Brain microvascular endothelial cell (primary cell): Measurements from ENCODE around the gene SLC2A9.

Experiments
- DNase-seq: peaks from one replicate; pipeline ENCODE4 v3.0.0-alpha.2; 2020
- H3K27ac ChIP-seq: fragments of 250-450 bp; sonication (Bioruptor Pico); 2 replicates; pipeline ENCODE4 v1.5.1; 2020; ENCODE audit warnings: mild to moderate bottlenecking, moderate library complexity
- H3K27me3 ChIP-seq: fragments of 250-450 bp; sonication (Bioruptor Pico); replicated peaks from 2 replicates; pipeline ENCODE4 v1.5.1; 2020; ENCODE audit warnings: mild to moderate bottlenecking
- H3K36me3 ChIP-seq: fragments of 250-450 bp; sonication (Bioruptor Pico); replicated peaks from 2 replicates; pipeline ENCODE4 v1.5.1; 2020; ENCODE audit warnings: mild to moderate bottlenecking
- H3K4me3 ChIP-seq: 2 replicates; pipeline ENCODE4 v1.5.1; 2011; ENCODE audit warnings: low read depth, mild to moderate bottlenecking, control low read depth, low read length, moderate library complexity
- CTCF ChIP-seq: IDR thresholded peaks from 2 replicates; pipeline ENCODE4 v1.5.1; 2011; ENCODE audit warnings: low read depth, mild to moderate bottlenecking, moderate library complexity, low read length, control low read depth, inconsistent platforms; ENCODE audit errors: missing control alignments
- in situ Hi-C: cut with HindIII; loops from 2 replicates; pipeline ENCODE4 v1.10.0; 2017; ENCODE audit warnings: low sequenced_read_pairs, low pct_ligation_motif_present

SLC2A9 gene

GRCh38 chr4:9870165-9870790 is 151.0 kb downstream of the SLC2A9 start:
- TF ChIP-seq CTCF: no peak
- no peak overlapping the region for H3K4me3 ChIP-seq
- H3K27me3 ChIP-seq: no peaks in the 10 kb centered on the region
- no peak for DNase-seq
- no peaks in the 10 kb centered on the region for H3K36me3 ChIP-seq
- no peak overlapping the region for H3K27ac ChIP-seq
- in situ Hi-C loops: no loop called here

GRCh38 chr4:9867751-9868425 is 153.4 kb downstream of the SLC2A9 start:
- in situ Hi-C loops: no loop called here
- Histone ChIP-seq H3K27ac (no peak overlapping the region), H3K27me3 (no peaks in the 10 kb centered on the region), H3K4me3 (no peak overlapping the region), H3K36me3 (no peaks in the 10 kb centered on the region)
- no peak for TF ChIP-seq CTCF
- DNase-seq: no peak

- H3K4me3 ChIP-seq: no peak overlapping the region
- no peak for DNase-seq
- H3K27ac ChIP-seq: no peak overlapping the region
- no peaks in the 10 kb centered on the region for H3K27me3 ChIP-seq
- in situ Hi-C loops: no loop called here
- TF ChIP-seq CTCF: no peak
- H3K36me3 ChIP-seq: no peaks in the 10 kb centered on the region
Measured at GRCh38 chr4:9866931-9867330, 154.4 kb downstream of the SLC2A9 start.

- no peak for TF ChIP-seq CTCF
- Histone ChIP-seq H3K27me3 (no peaks in the 10 kb centered on the region), H3K4me3 (no peak overlapping the region), H3K27ac (no peak overlapping the region), H3K36me3 (no peaks in the 10 kb centered on the region)
- DNase-seq: no peak
- in situ Hi-C loops: no loop called here
Measured at GRCh38 chr4:9861561-9861960, 159.7 kb downstream of the SLC2A9 start.

GRCh38 chr4:9859810-9860209 is 161.5 kb downstream of the SLC2A9 start:
- in situ Hi-C loops: no loop called here
- no peak for TF ChIP-seq CTCF
- H3K36me3 ChIP-seq: no peaks in the 10 kb centered on the region
- H3K27me3 ChIP-seq: no peaks in the 10 kb centered on the region
- H3K27ac ChIP-seq: no peak overlapping the region
- DNase-seq: no peak
- H3K4me3 ChIP-seq: no peak overlapping the region

GRCh38 chr4:9849538-9849920 is 171.8 kb downstream of the SLC2A9 start:
- Histone ChIP-seq H3K27ac (no peak overlapping the region), H3K27me3 (no peaks in the 10 kb centered on the region), H3K36me3 (no peaks in the 10 kb centered on the region), H3K4me3 (no peak overlapping the region)
- TF ChIP-seq CTCF: no peak
- in situ Hi-C loops: no loop called here
- DNase-seq: no peak
